Nephron progenitor cell (in vitro differentiated cells): Measurements from ENCODE around the gene BABAM2.
A peak's percentile ranks its signal among the peaks of the same experiment; 100 is the strongest.

Experiments used
- DNase-seq: peaks from one replicate; pipeline ENCODE4 v3.0.0; 2021
- H3K27ac Mint-ChIP-seq: 2 replicates; pipeline ENCODE4 v1.8.0; 2021; ENCODE audit warnings: mild to moderate bottlenecking, moderate library complexity, mixed read lengths
- H3K27me3 Mint-ChIP-seq: 2 replicates; pipeline ENCODE4 v1.8.0; 2021; ENCODE audit warnings: mild to moderate bottlenecking, low read depth, mixed read lengths; ENCODE audit not compliant: poor library complexity
- H3K36me3 Mint-ChIP-seq: 2 replicates; pipeline ENCODE4 v1.8.0; 2021; ENCODE audit warnings: low read depth, mixed read lengths
- H3K4me1 Mint-ChIP-seq: 2 replicates; pipeline ENCODE4 v1.8.0; 2021; ENCODE audit warnings: mixed read lengths
- H3K4me3 Mint-ChIP-seq: 2 replicates; pipeline ENCODE4 v1.8.0; 2021; ENCODE audit warnings: mild to moderate bottlenecking, moderate library complexity, mixed read lengths
- H3K9me3 Mint-ChIP-seq: 2 replicates; pipeline ENCODE4 v1.8.0; 2021; ENCODE audit warnings: mild to moderate bottlenecking, moderate library complexity, mixed read lengths
- CTCF ChIP-seq: fragments of 200-600 bp; sonication (generic); IDR thresholded peaks from 2 replicates; pipeline ENCODE4 v1.5.0; 2021; ENCODE audit warnings: antibody characterized with exemption

The BABAM2 gene

GRCh38 chr2:28185891-28186290, 295.4 kb downstream of the BABAM2 start:
- no peak for TF ChIP-seq CTCF
- no peaks in the 10 kb centered on the region for H3K4me1 Mint-ChIP-seq

GRCh38 chr2:28187186-28187585, 296.7 kb downstream of the BABAM2 start:
- H3K4me1 Mint-ChIP-seq: no peaks in the 10 kb centered on the region
- no peak overlapping the region for H3K4me3 Mint-ChIP-seq
- peaks cover 5% of the 10 kb centered on the region for H3K9me3 Mint-ChIP-seq
- H3K36me3 Mint-ChIP-seq: peaks cover 5% of the 10 kb centered on the region
- H3K27me3 Mint-ChIP-seq: no peaks in the 10 kb centered on the region
- H3K27ac Mint-ChIP-seq: no peak overlapping the region
- no peak for TF ChIP-seq CTCF
- DNase-seq: no peak

More at GRCh38 chr2:28185891-28186290, 295.4 kb downstream of the BABAM2 start:
- Mint-ChIP-seq H3K27ac (no peak overlapping the region), H3K9me3 (peaks cover 5% of the 10 kb centered on the region), H3K36me3 (peaks cover 5% of the 10 kb centered on the region), H3K4me3 (no peak overlapping the region), H3K27me3 (no peaks in the 10 kb centered on the region)
- DNase-seq: no peak

GRCh38 chr2:28188436-28188835, 297.9 kb downstream of the BABAM2 start:
- H3K36me3 Mint-ChIP-seq: peaks cover 5% of the 10 kb centered on the region
- no peak for DNase-seq
- H3K9me3 Mint-ChIP-seq: peaks cover 5% of the 10 kb centered on the region
- no peaks in the 10 kb centered on the region for H3K4me1 Mint-ChIP-seq
- H3K27ac Mint-ChIP-seq: no peak overlapping the region
- H3K4me3 Mint-ChIP-seq: no peak overlapping the region
- TF ChIP-seq CTCF: no peak
- no peaks in the 10 kb centered on the region for H3K27me3 Mint-ChIP-seq

- peak overlapping the region; percentile 88 for H3K27ac Mint-ChIP-seq
- H3K36me3 Mint-ChIP-seq: peaks cover 5% of the 10 kb centered on the region
- H3K9me3 Mint-ChIP-seq: peaks cover 5% of the 10 kb centered on the region
- no peak for TF ChIP-seq CTCF
- H3K4me1 Mint-ChIP-seq: no peaks in the 10 kb centered on the region
- no peak overlapping the region for H3K4me3 Mint-ChIP-seq
- DNase-seq: no peak
- no peaks in the 10 kb centered on the region for H3K27me3 Mint-ChIP-seq
Measured at GRCh38 chr2:28193630-28194403, 303.3 kb downstream of the BABAM2 start.

- H3K4me1 Mint-ChIP-seq: no peaks in the 10 kb centered on the region
- H3K27ac Mint-ChIP-seq: no peak overlapping the region
- TF ChIP-seq CTCF: no peak
- peaks cover 9% of the 10 kb centered on the region for H3K36me3 Mint-ChIP-seq
- peaks cover 4% of the 10 kb centered on the region for H3K9me3 Mint-ChIP-seq
- H3K4me3 Mint-ChIP-seq: no peak overlapping the region
- peaks cover 4% of the 10 kb centered on the region for H3K27me3 Mint-ChIP-seq
- DNase-seq: no peak
Measured at GRCh38 chr2:28199995-28200679, 309.6 kb downstream of the BABAM2 start.
